Heart left ventricle (tissue), 16 donors: ENCODE data around the gene SRP54. TPM values are rescaled to one million over a fixed set of nuclear protein-coding genes. Genes with fewer than 3 reads are reported as not detected.

ENCODE experiments used
- ATAC-seq, 4 donors: fragments of 200-7000 bp; cut with Tn5 transposase; one replicate each; pipeline ENCODE4 v1.9.1; 2020 to 2022; ENCODE audit warnings: moderate library complexity in 4 of 4, mild to moderate bottlenecking in 3 of 4, moderate number of reproducible peaks in 1 of 4
- DNase-seq, 5 donors: peaks; one replicate each; pipeline ENCODE4 v3.0.0-alpha.2; 2020
- H3K27ac ChIP-seq, 12 donors: fragments of 200-600 bp; sonication (generic) in 4 of 12; one replicate each; pipeline versions ENCODE4 v1.5.0 to v1.8.0; 2016 to 2022; ENCODE audit warnings: mild to moderate bottlenecking in 2 of 12
- H3K27me3 ChIP-seq, 9 donors: fragments of 200-600 bp; sonication (generic) in 2 of 9; one replicate each; pipeline versions ENCODE4 v1.5.1 to v1.8.0; 2016 to 2022; ENCODE audit warnings: mild to moderate bottlenecking in 3 of 9
- H3K36me3 ChIP-seq, 9 donors: fragments of 200-600 bp; sonication (generic) in 2 of 9; one replicate each; pipeline versions ENCODE4 v1.5.0 to v1.8.0; 2018 to 2022; ENCODE audit warnings: mild to moderate bottlenecking in 2 of 9
- H3K4me1 ChIP-seq, 12 donors: fragments of 200-600 bp; sonication (generic) in 4 of 12; one replicate each; pipeline versions ENCODE4 v1.5.0 to v1.8.0; 2016 to 2022; ENCODE audit warnings: mild to moderate bottlenecking in 3 of 12
- H3K4me3 ChIP-seq, 12 donors: fragments of 200-600 bp; sonication (generic) in 4 of 12; one replicate each; pipeline versions ENCODE4 v1.5.0 to v1.8.0; 2017 to 2022; ENCODE audit warnings: mild to moderate bottlenecking in 9 of 12, moderate library complexity in 4 of 12
- H3K9me3 ChIP-seq, 12 donors: fragments of 200-600 bp; sonication (generic) in 4 of 12; one replicate each; pipeline versions ENCODE4 v1.5.0 to v1.8.0; 2016 to 2022; ENCODE audit warnings: mild to moderate bottlenecking in 1 of 12
- CTCF ChIP-seq, 12 donors: fragments of 200-600 bp; sonication (generic) in 4 of 12; IDR thresholded peaks; one replicate each; pipeline versions ENCODE4 v1.5.0 to v1.8.0; 2018 to 2022; ENCODE audit warnings: antibody characterized with exemption in 12 of 12, mild to moderate bottlenecking in 5 of 12
- POLR2A ChIP-seq, 2 donors: fragments of 450-650 bp; IDR thresholded peaks; one replicate each; pipeline ENCODE4 v1.6.1; 2017; ENCODE audit warnings: antibody characterized with exemption in 2 of 2, mild to moderate bottlenecking in 2 of 2, moderate library complexity in 2 of 2
- WGBS, 4 donors: extraction: QIAGEN DNeasy Blood & Tissue Kit in 2 of 4; methylation state at CpG; one replicate each; pipeline versions ENCODE4 v1.1.5 to v1.1.7; 2013 to 2018; 5-methylcytosine and 5-hydroxymethylcytosine counted together
- intact Hi-C, 10 donors: fragments of 100-400 bp; cut with DNase I; formaldehyde crosslinking; loops; one replicate each; pipeline versions ENCODE4 v1.11.1 to v1.14.2; 2022
- polyA plus RNA-seq, 2 donors: library from polyadenylated mRNA; stranded (reverse); fragments of 200-250 nt; gene quantifications; one replicate each; pipeline ENCODE4 v1.2.3, GENCODE V29; 2013
- total RNA-seq, 9 donors: library from RNA; depleted of rRNA in 2 of 9; stranded (reverse); fragments of >200 nt in 2 of 9; fragmentation: NEBNext Ultra II Directional in 3 of 9; extraction: Animal tissue kit (Norgen Biotek cat#: 25700) in 3 of 9; gene quantifications; one replicate each; pipeline versions ENCODE4 v1.1.0 to v1.2.4, GENCODE V29; 2016 to 2023
- donor health status: ischemic (EF 13 %, LVEDD 7.1; RV severe dilation, severe dysfunction).
- donor health status: healthy with polysubstance abuse.
- donor health status: DM: no; HTN: yes; CAD: no.
- donor health status: DM: no; HTN: no; CAD: no.
- donor health status: ischemic (EF 25% LVEDD 6.9; RV normal size, moderate dysfunction).
- donor health status: ischemic (EF 25% LVEDD 5.7; RV mildly dilated, moderate dysfunction).
- donor health status: healthy.
- donor health status: DM: yes; HTN: yes; CAD: no.
- donor health status: ischemic (EF 35%, LVEDD 5.7; RV mildly dilated, moderate dysfunction).
- donor health status: nonischemic (EF 11% LVEDD 7.7; RV severe dilation, severe dysfunction).
- donor health status: DM: yes; HTN: yes; CAD: no.
- donor health status: PGD.
- donor health status: ischemic (EF 29% LVEDD 5.4; RV normal size, mild dysfunction).
- donor health status: nonischemic (EF 23%, LVEDD 6.1; RV moderate dilation, normal function).

The SRP54 gene
- total and polyA plus RNA-seq, 11 donors: 16.0 to 53.3 (median 34.0) TPM

- H3K4me3 ChIP-seq: peak overlapping the region; percentile 7 to 95 (median 84)
- no peaks in the 10 kb centered on the region for H3K27me3 ChIP-seq
- peaks cover 0 to 36% (median 20%) of the 10 kb centered on the region in 12 donors for H3K4me1 ChIP-seq
- ATAC-seq: no peak
- TF ChIP-seq CTCF (IDR thresholded peaks at IDR 0.05) (no peak), POLR2A (IDR thresholded peaks at IDR 0.05) (no peak)
- no peaks in the 10 kb centered on the region for H3K9me3 ChIP-seq
- peak overlapping the region; percentile 91 to 99 (median 96) for H3K27ac ChIP-seq
- intact Hi-C loops: loop anchor here in 7 of 10 donors (5.0 to 10.0 kb wide), 8 partner anchors 60 to 367 kb away; partner anchors contain the start of genes SRP54 (in 4 of the 7), NFKBIA (in 3 of the 7), CFL2 (in 1 of the 7) and PPP2R3C (in 1 of the 7)
- WGBS, 4 donors: 26 to 34% (median 27%) methylated on average over 8 of the region's 8 CpGs
- DNase-seq: no peak
- peaks cover 0 to 14% (median 0%) of the 10 kb centered on the region in 9 donors for H3K36me3 ChIP-seq
These were observed 62.4 kb downstream of the SRP54 start for GRCh38 chr14:35044939-35045797.

- ATAC-seq (peak in 1 of 4 donors; percentile 1), DNase-seq (no peak)
- H3K9me3 ChIP-seq: no peaks in the 10 kb centered on the region
- peak overlapping the region; percentile 91 to 99 (median 96) for H3K27ac ChIP-seq
- H3K4me1 ChIP-seq: peaks cover 0 to 42% (median 23%) of the 10 kb centered on the region in 12 donors
- TF ChIP-seq POLR2A (IDR thresholded peaks at IDR 0.05): no peak
- TF ChIP-seq CTCF (IDR thresholded peaks at IDR 0.05): no peak
- 0 to 3% (median 0%) methylated on average over 6 of the region's 6 CpGs for WGBS, 4 donors
- H3K36me3 ChIP-seq: peaks cover 0 to 19% (median 0%) of the 10 kb centered on the region in 9 donors
- H3K4me3 ChIP-seq: peak overlapping the region; percentile 7 to 95 (median 84)
- no peaks in the 10 kb centered on the region for H3K27me3 ChIP-seq
- intact Hi-C loops: loop anchor here in 7 of 10 donors (1.0 to 10.0 kb wide), 10 partner anchors 61 to 367 kb away; partner anchors contain the start of genes PPP2R3C (in 4 of the 7), SRP54 (in 4 of the 7), NFKBIA (in 3 of the 7) and CFL2 (in 1 of the 7)
These were observed 62.9 kb downstream of the SRP54 start for GRCh38 chr14:35045798-35046047.

GRCh38 chr14:35046048-35046750 is 63.4 kb downstream of the SRP54 start, which contains the start of gene FAM177A1:
Gene FAM177A1 (plus strand): TSS chr14:35046272. CDS start chr14:35046464, 192 bp downstream.
- TF ChIP-seq CTCF (IDR thresholded peaks at IDR 0.05) (no peak), POLR2A (IDR thresholded peaks at IDR 0.05) (peak; percentile 74 to 96)
- intact Hi-C loops: loop anchor here in 7 of 10 donors (1.0 to 10.0 kb wide), 10 partner anchors 61 to 366 kb away; partner anchors contain the start of genes PPP2R3C (in 4 of the 7), SRP54 (in 4 of the 7), NFKBIA (in 3 of the 7) and CFL2 (in 1 of the 7)
- H3K36me3 ChIP-seq: peaks cover 0 to 24% (median 2%) of the 10 kb centered on the region in 9 donors
- ATAC-seq (peak; percentile 96 to 98 (median 98)), DNase-seq (peak; percentile 97 to 99 (median 99))
- H3K27me3 ChIP-seq: no peaks in the 10 kb centered on the region
- H3K4me3 ChIP-seq: peak within 1 kb of the TSS; percentile 62 to 95 (median 84)
- WGBS, 4 donors: 0% methylated on average over 3 to 77 of the region's 77 CpGs
- H3K4me1 ChIP-seq: peaks cover 0 to 43% (median 27%) of the 10 kb centered on the region in 12 donors
- peak within 1 kb of the TSS; percentile 91 to 99 (median 96) for H3K27ac ChIP-seq
- H3K9me3 ChIP-seq: no peaks in the 10 kb centered on the region
